ENCODE data around the gene NUMB.

The NUMB gene

DNA sequence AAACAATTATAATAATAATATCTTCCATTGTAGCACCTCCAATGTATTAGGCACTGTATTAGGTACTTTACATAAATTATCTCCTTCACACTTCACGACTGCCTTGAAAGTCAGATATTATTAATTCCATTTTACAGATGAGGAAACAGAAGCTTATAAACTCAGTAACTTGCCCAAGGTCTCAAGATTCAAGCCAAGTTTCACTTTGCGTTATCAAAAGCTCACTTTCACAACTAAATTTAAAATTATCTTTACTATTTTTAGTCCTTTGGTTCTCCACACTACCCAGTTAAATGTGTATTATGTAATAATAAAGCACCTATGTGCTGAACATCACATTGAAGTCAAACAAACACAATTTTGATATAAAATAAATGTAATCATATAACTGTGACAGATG lies 55.8 kb downstream of the NUMB start:
- Histone ChIP-seq H3K4me1 (ENCODE audit: control insufficient read depth in 2 of 2, insufficient read depth in 1 of 2, low read depth in 1 of 2, low read length in 2 of 2) (no peaks in the 10 kb centered on the region), H3K9ac (ENCODE audit: low read depth, low read length, poor library complexity) (no peak overlapping the region), H4K91ac (ENCODE audit: low read depth, low read length, poor library complexity) (no peak overlapping the region), H2BK12ac (ENCODE audit: low read length) (no peak overlapping the region), H3K9me3 (replicated peaks in 1 of 2; ENCODE audit: control insufficient read depth in 2 of 2, insufficient read depth in 1 of 2, low read depth in 1 of 2, low read length in 2 of 2) (no peaks in the 10 kb centered on the region), H4K8ac (ENCODE audit: low read depth, low read length) (no peak overlapping the region), H2AK5ac (ENCODE audit: low read depth, low read length) (no peak overlapping the region), H3K18ac (ENCODE audit: low read length) (no peak overlapping the region), H3K27me3 (ENCODE audit: control insufficient read depth in 3 of 3, insufficient read depth in 3 of 3, low read depth in 1 of 3, low read length in 3 of 3) (no peaks in the 10 kb centered on the region), H3K27ac (replicated peaks; ENCODE audit: low read length) (no peak overlapping the region), H3K36me3 (replicated peaks in 1 of 2; ENCODE audit: control insufficient read depth in 2 of 2, insufficient read depth in 2 of 2, low read length in 2 of 2) (peaks cover 0 to 6% of the 10 kb centered on the region in 2 donors), H2BK120ac (ENCODE audit: low read depth, low read length) (no peak overlapping the region), H2AFZ (ENCODE audit: low read length) (no peak overlapping the region), H3K14ac (ENCODE audit: low read length) (no peak overlapping the region), H3K4me2 (ENCODE audit: insufficient read depth, low read length, poor library complexity, severe bottlenecking) (no peak overlapping the region), H3K23ac (ENCODE audit: low read depth, low read length, poor library complexity) (no peak overlapping the region), H2BK5ac (ENCODE audit: low read length) (no peak overlapping the region), H2BK15ac (ENCODE audit: low read length) (no peak overlapping the region), H3K4ac (ENCODE audit: low read length) (no peak overlapping the region), H3K79me1 (ENCODE audit: low read depth, low read length) (no peaks in the 10 kb centered on the region), H3K4me3 (ENCODE audit: low read length in 2 of 2) (no peak overlapping the region)
- WGBS, 2 donors (ENCODE audit: extremely low coverage in 2 of 2, insufficient read length in 2 of 2, insufficient replicate concordance in 1 of 2) = no CpG with 5 or more reads among the region's 2 CpGs
- no peak for DNase-seq (ENCODE audit: low spot score)

DNA sequence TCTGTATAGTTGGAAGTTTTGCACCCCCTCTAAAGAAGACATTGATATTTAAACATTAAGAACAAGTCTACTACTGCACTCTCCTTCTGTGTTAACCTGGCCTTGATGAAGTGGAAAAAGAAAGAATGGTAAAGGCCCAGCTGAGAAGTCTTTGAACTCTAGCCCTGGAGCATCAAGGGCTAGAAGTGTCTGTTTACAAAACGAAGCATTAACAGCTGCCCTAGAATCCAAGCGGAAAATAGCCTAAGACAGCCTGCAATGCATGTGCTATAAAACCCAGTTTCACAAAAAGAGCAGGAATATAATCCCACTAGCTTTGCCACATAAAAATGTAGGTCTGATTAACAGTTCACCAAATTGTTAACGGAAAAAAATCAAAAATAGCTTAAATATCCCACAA lies 60.5 kb downstream of the NUMB start:
- H2BK12ac ChIP-seq (ENCODE audit: low read length) = no peak overlapping the region
- no peaks in the 10 kb centered on the region for H3K27me3 ChIP-seq (ENCODE audit: control insufficient read depth in 3 of 3, insufficient read depth in 3 of 3, low read depth in 1 of 3, low read length in 3 of 3)
- H2BK15ac ChIP-seq (ENCODE audit: low read length) = no peak overlapping the region
- H4K91ac ChIP-seq (ENCODE audit: low read depth, low read length, poor library complexity) = no peak overlapping the region
- H3K4me3 ChIP-seq (ENCODE audit: low read length in 2 of 2) = no peak overlapping the region
- H2AK5ac ChIP-seq (ENCODE audit: low read depth, low read length) = no peak overlapping the region
- no peaks in the 10 kb centered on the region for H3K4me1 ChIP-seq (ENCODE audit: control insufficient read depth in 2 of 2, insufficient read depth in 1 of 2, low read depth in 1 of 2, low read length in 2 of 2)
- no peak overlapping the region for H4K8ac ChIP-seq (ENCODE audit: low read depth, low read length)
- H3K23ac ChIP-seq (ENCODE audit: low read depth, low read length, poor library complexity) = no peak overlapping the region
- H3K79me1 ChIP-seq (ENCODE audit: low read depth, low read length) = no peaks in the 10 kb centered on the region
- H2AFZ ChIP-seq (ENCODE audit: low read length) = no peak overlapping the region
- DNase-seq (ENCODE audit: low spot score) = no peak
- no peak overlapping the region for H2BK5ac ChIP-seq (ENCODE audit: low read length)
- H3K27ac ChIP-seq (replicated peaks; ENCODE audit: low read length) = no peak overlapping the region
- no peak overlapping the region for H3K4ac ChIP-seq (ENCODE audit: low read length)
- H3K4me2 ChIP-seq (ENCODE audit: insufficient read depth, low read length, poor library complexity, severe bottlenecking) = no peak overlapping the region
- H3K18ac ChIP-seq (ENCODE audit: low read length) = no peak overlapping the region
- no peaks in the 10 kb centered on the region for H3K9me3 ChIP-seq (replicated peaks in 1 of 2; ENCODE audit: control insufficient read depth in 2 of 2, insufficient read depth in 1 of 2, low read depth in 1 of 2, low read length in 2 of 2)
- no peak overlapping the region for H2BK120ac ChIP-seq (ENCODE audit: low read depth, low read length)
- H3K36me3 ChIP-seq (replicated peaks in 1 of 2; ENCODE audit: control insufficient read depth in 2 of 2, insufficient read depth in 2 of 2, low read length in 2 of 2) = no peaks in the 10 kb centered on the region
- no peak overlapping the region for H3K9ac ChIP-seq (ENCODE audit: low read depth, low read length, poor library complexity)
- no CpG with 5 or more reads among the region's 3 CpGs for WGBS, 2 donors (ENCODE audit: extremely low coverage in 2 of 2, insufficient read length in 2 of 2, insufficient replicate concordance in 1 of 2)
- no peak overlapping the region for H3K14ac ChIP-seq (ENCODE audit: low read length)

DNA sequence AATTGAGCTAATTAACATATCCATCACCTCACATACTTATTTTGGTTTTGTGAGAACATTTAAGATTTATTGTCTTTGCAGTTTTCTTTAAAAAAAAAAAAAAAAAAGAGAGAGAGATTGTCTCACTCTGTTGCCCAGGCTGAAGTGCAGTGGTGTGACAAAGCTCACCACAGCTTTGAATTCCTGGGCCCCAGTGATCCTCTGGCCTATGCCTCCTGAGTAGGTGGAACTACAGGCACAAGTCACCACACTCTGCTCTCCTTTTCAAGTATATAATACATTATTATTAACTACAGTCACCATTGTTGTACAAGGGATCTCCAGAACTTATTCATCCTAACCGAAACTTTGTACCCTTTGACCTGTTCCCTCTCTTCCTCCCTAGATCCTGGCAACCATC lies 64.0 kb downstream of the NUMB start:
- WGBS, 2 donors (ENCODE audit: extremely low coverage in 2 of 2, insufficient read length in 2 of 2, insufficient replicate concordance in 1 of 2) = no CpG with 5 or more reads among the region's 1 CpG
- Histone ChIP-seq H3K79me1 (ENCODE audit: low read depth, low read length) (no peaks in the 10 kb centered on the region), H3K27me3 (ENCODE audit: control insufficient read depth in 3 of 3, insufficient read depth in 3 of 3, low read depth in 1 of 3, low read length in 3 of 3) (no peaks in the 10 kb centered on the region), H3K9me3 (replicated peaks in 1 of 2; ENCODE audit: control insufficient read depth in 2 of 2, insufficient read depth in 1 of 2, low read depth in 1 of 2, low read length in 2 of 2) (no peaks in the 10 kb centered on the region), H2BK12ac (ENCODE audit: low read length) (no peak overlapping the region), H3K36me3 (replicated peaks in 1 of 2; ENCODE audit: control insufficient read depth in 2 of 2, insufficient read depth in 2 of 2, low read length in 2 of 2) (no peaks in the 10 kb centered on the region), H3K4me3 (ENCODE audit: low read length in 2 of 2) (no peak overlapping the region), H3K9ac (ENCODE audit: low read depth, low read length, poor library complexity) (no peak overlapping the region), H2BK5ac (ENCODE audit: low read length) (no peak overlapping the region), H3K18ac (ENCODE audit: low read length) (no peak overlapping the region), H2AK5ac (ENCODE audit: low read depth, low read length) (no peak overlapping the region), H3K14ac (ENCODE audit: low read length) (no peak overlapping the region), H3K4ac (ENCODE audit: low read length) (no peak overlapping the region), H3K27ac (replicated peaks; ENCODE audit: low read length) (no peak overlapping the region), H2BK15ac (ENCODE audit: low read length) (no peak overlapping the region), H2BK120ac (ENCODE audit: low read depth, low read length) (no peak overlapping the region), H3K4me1 (ENCODE audit: control insufficient read depth in 2 of 2, insufficient read depth in 1 of 2, low read depth in 1 of 2, low read length in 2 of 2) (no peaks in the 10 kb centered on the region), H4K8ac (ENCODE audit: low read depth, low read length) (no peak overlapping the region), H3K4me2 (ENCODE audit: insufficient read depth, low read length, poor library complexity, severe bottlenecking) (no peak overlapping the region), H3K23ac (ENCODE audit: low read depth, low read length, poor library complexity) (no peak overlapping the region), H2AFZ (ENCODE audit: low read length) (no peak overlapping the region), H4K91ac (ENCODE audit: low read depth, low read length, poor library complexity) (no peak overlapping the region)
- DNase-seq (ENCODE audit: low spot score) = no peak

DNA sequence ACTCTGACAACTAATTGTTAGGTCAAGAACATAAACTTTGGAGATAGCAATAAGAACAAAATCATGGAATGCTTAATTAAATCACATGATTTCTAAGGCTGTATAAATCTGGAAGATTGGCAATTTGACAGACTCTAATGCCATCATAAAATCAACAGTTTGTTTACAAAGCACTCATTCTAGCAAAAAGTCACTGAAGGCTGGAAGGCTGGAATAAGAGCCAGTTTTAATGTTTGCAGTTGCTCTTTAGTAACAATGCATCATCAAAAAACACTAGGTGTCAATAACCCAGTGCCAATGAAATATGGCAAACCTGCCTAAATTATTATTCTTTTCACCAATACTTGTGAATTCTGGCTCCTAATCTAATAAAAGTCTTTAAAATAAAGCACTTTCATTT lies 65.0 kb downstream of the NUMB start:
- no peak overlapping the region for H2BK12ac ChIP-seq (ENCODE audit: low read length)
- no peak overlapping the region for H3K27ac ChIP-seq (replicated peaks; ENCODE audit: low read length)

More for the DNA sequence above, 65.0 kb downstream of the NUMB start:
- Histone ChIP-seq H3K14ac (ENCODE audit: low read length) (no peak overlapping the region), H3K9me3 (replicated peaks in 1 of 2; ENCODE audit: control insufficient read depth in 2 of 2, insufficient read depth in 1 of 2, low read depth in 1 of 2, low read length in 2 of 2) (no peaks in the 10 kb centered on the region), H3K4me3 (ENCODE audit: low read length in 2 of 2) (no peak overlapping the region), H2AFZ (ENCODE audit: low read length) (no peak overlapping the region), H2BK5ac (ENCODE audit: low read length) (no peak overlapping the region), H2BK120ac (ENCODE audit: low read depth, low read length) (no peak overlapping the region), H3K36me3 (replicated peaks in 1 of 2; ENCODE audit: control insufficient read depth in 2 of 2, insufficient read depth in 2 of 2, low read length in 2 of 2) (no peaks in the 10 kb centered on the region), H3K4ac (ENCODE audit: low read length) (no peak overlapping the region), H3K9ac (ENCODE audit: low read depth, low read length, poor library complexity) (no peak overlapping the region), H4K91ac (ENCODE audit: low read depth, low read length, poor library complexity) (no peak overlapping the region), H3K27me3 (ENCODE audit: control insufficient read depth in 3 of 3, insufficient read depth in 3 of 3, low read depth in 1 of 3, low read length in 3 of 3) (no peaks in the 10 kb centered on the region), H2BK15ac (ENCODE audit: low read length) (no peak overlapping the region), H4K8ac (ENCODE audit: low read depth, low read length) (no peak overlapping the region), H3K4me1 (ENCODE audit: control insufficient read depth in 2 of 2, insufficient read depth in 1 of 2, low read depth in 1 of 2, low read length in 2 of 2) (no peaks in the 10 kb centered on the region), H3K23ac (ENCODE audit: low read depth, low read length, poor library complexity) (no peak overlapping the region), H3K18ac (ENCODE audit: low read length) (no peak overlapping the region), H3K79me1 (ENCODE audit: low read depth, low read length) (no peaks in the 10 kb centered on the region), H3K4me2 (ENCODE audit: insufficient read depth, low read length, poor library complexity, severe bottlenecking) (no peak overlapping the region), H2AK5ac (ENCODE audit: low read depth, low read length) (no peak overlapping the region)
- no peak for DNase-seq (ENCODE audit: low spot score)

Measured in neuronal stem cell (in vitro differentiated cells).